ENCODE data around the gene KRTAP10-3.

Gene KRTAP10-3

GRCh38 chr21:44513389-44514217, 45.0 kb downstream of the KRTAP10-3 start:
- no peak overlapping the region for H3K23ac ChIP-seq (ENCODE audit: low read depth, low read length, poor library complexity)
- H3K4ac ChIP-seq (ENCODE audit: low read length) = no peak overlapping the region
- no peak overlapping the region for H2AFZ ChIP-seq (ENCODE audit: low read length)
- no peak overlapping the region for H3K9ac ChIP-seq (ENCODE audit: low read depth, low read length, poor library complexity)
- no CpG with 5 or more reads among the region's 15 CpGs for WGBS, 2 donors (ENCODE audit: extremely low coverage in 2 of 2, insufficient read length in 2 of 2, insufficient replicate concordance in 1 of 2)
- peak overlapping the region; percentile 7 for H3K18ac ChIP-seq (ENCODE audit: low read length)
- H3K4me3 ChIP-seq (ENCODE audit: low read length in 2 of 2) = no peak overlapping the region
- peaks cover 6% of the 10 kb centered on the region for H3K79me1 ChIP-seq (ENCODE audit: low read depth, low read length)
- peak overlapping the region; percentile 35 for H2AK5ac ChIP-seq (ENCODE audit: low read depth, low read length)
- H3K36me3 ChIP-seq (replicated peaks in 1 of 2; ENCODE audit: control insufficient read depth in 2 of 2, insufficient read depth in 2 of 2, low read length in 2 of 2) = peaks cover 0 to 6% of the 10 kb centered on the region in 2 donors
- H3K4me1 ChIP-seq (ENCODE audit: control insufficient read depth in 2 of 2, insufficient read depth in 1 of 2, low read depth in 1 of 2, low read length in 2 of 2) = peaks cover 0 to 6% of the 10 kb centered on the region in 2 donors
- DNase-seq (ENCODE audit: low spot score) = no peak
- no peak overlapping the region for H2BK5ac ChIP-seq (ENCODE audit: low read length)
- H4K91ac ChIP-seq (ENCODE audit: low read depth, low read length, poor library complexity) = no peak overlapping the region
- peaks cover 0 to 3% of the 10 kb centered on the region in 2 donors for H3K9me3 ChIP-seq (replicated peaks in 1 of 2; ENCODE audit: control insufficient read depth in 2 of 2, insufficient read depth in 1 of 2, low read depth in 1 of 2, low read length in 2 of 2)
- H4K8ac ChIP-seq (ENCODE audit: low read depth, low read length) = no peak overlapping the region
- no peak overlapping the region for H2BK120ac ChIP-seq (ENCODE audit: low read depth, low read length)
- no peak overlapping the region for H3K27ac ChIP-seq (replicated peaks; ENCODE audit: low read length)
- no peak overlapping the region for H3K14ac ChIP-seq (ENCODE audit: low read length)
- H2BK15ac ChIP-seq (ENCODE audit: low read length) = peak overlapping the region; percentile 82
- no peak overlapping the region for H2BK12ac ChIP-seq (ENCODE audit: low read length)
- no peaks in the 10 kb centered on the region for H3K27me3 ChIP-seq (ENCODE audit: control insufficient read depth in 3 of 3, insufficient read depth in 3 of 3, low read depth in 1 of 3, low read length in 3 of 3)
- no peak overlapping the region for H3K4me2 ChIP-seq (ENCODE audit: insufficient read depth, low read length, poor library complexity, severe bottlenecking)

- no peak overlapping the region for H3K14ac ChIP-seq (ENCODE audit: low read length)
- no peak overlapping the region for H2AFZ ChIP-seq (ENCODE audit: low read length)
- H2BK5ac ChIP-seq (ENCODE audit: low read length) = no peak overlapping the region
- H2BK15ac ChIP-seq (ENCODE audit: low read length) = peak overlapping the region; percentile 65
- no peak overlapping the region for H3K4me2 ChIP-seq (ENCODE audit: insufficient read depth, low read length, poor library complexity, severe bottlenecking)
- peak overlapping the region; percentile 1 for H4K8ac ChIP-seq (ENCODE audit: low read depth, low read length)
- WGBS, 2 donors (ENCODE audit: extremely low coverage in 2 of 2, insufficient read length in 2 of 2, insufficient replicate concordance in 1 of 2) = no CpG with 5 or more reads among the region's 21 CpGs
- no peak overlapping the region for H3K4ac ChIP-seq (ENCODE audit: low read length)
- peaks cover 0 to 6% of the 10 kb centered on the region in 2 donors for H3K4me1 ChIP-seq (ENCODE audit: control insufficient read depth in 2 of 2, insufficient read depth in 1 of 2, low read depth in 1 of 2, low read length in 2 of 2)
- no peak overlapping the region for H3K4me3 ChIP-seq (ENCODE audit: low read length in 2 of 2)
- no peak overlapping the region for H3K9ac ChIP-seq (ENCODE audit: low read depth, low read length, poor library complexity)
- peak overlapping the region; percentile 50 for H3K23ac ChIP-seq (ENCODE audit: low read depth, low read length, poor library complexity)
- H3K27me3 ChIP-seq (ENCODE audit: control insufficient read depth in 3 of 3, insufficient read depth in 3 of 3, low read depth in 1 of 3, low read length in 3 of 3) = no peaks in the 10 kb centered on the region
- H4K91ac ChIP-seq (ENCODE audit: low read depth, low read length, poor library complexity) = no peak overlapping the region
- H2AK5ac ChIP-seq (ENCODE audit: low read depth, low read length) = peak overlapping the region; percentile 81
- H2BK120ac ChIP-seq (ENCODE audit: low read depth, low read length) = peak overlapping the region; percentile 42
- H3K9me3 ChIP-seq (replicated peaks in 1 of 2; ENCODE audit: control insufficient read depth in 2 of 2, insufficient read depth in 1 of 2, low read depth in 1 of 2, low read length in 2 of 2) = peaks cover 0 to 3% of the 10 kb centered on the region in 2 donors
- no peak overlapping the region for H3K18ac ChIP-seq (ENCODE audit: low read length)
- H3K36me3 ChIP-seq (replicated peaks in 1 of 2; ENCODE audit: control insufficient read depth in 2 of 2, insufficient read depth in 2 of 2, low read length in 2 of 2) = peaks cover 0 to 6% of the 10 kb centered on the region in 2 donors
- peaks cover 6% of the 10 kb centered on the region for H3K79me1 ChIP-seq (ENCODE audit: low read depth, low read length)
- H3K27ac ChIP-seq (replicated peaks; ENCODE audit: low read length) = no peak overlapping the region
- DNase-seq (ENCODE audit: low spot score) = no peak
- no peak overlapping the region for H2BK12ac ChIP-seq (ENCODE audit: low read length)
These were observed 45.9 kb downstream of the KRTAP10-3 start for GRCh38 chr21:44512496-44513388.

DNA sequence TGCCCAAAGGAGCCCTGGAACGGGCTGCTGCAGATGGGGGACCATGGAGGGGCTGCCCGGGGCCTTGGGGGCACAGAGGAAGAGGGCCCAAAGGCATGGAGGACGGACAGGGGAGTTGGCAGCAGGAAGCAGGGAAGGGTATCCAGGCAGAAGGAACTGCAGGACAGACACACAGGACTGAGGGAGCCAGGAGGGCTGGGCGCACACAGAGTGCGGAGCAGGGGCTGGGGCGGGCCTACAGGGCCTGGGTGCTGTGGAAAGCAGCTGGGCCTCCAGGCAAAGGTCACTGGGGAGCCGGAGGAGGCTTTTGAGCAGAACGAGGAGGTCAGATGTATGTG, 46.7 kb downstream of the KRTAP10-3 start:
- no peak overlapping the region for H4K8ac ChIP-seq (ENCODE audit: low read depth, low read length)
- peak overlapping the region; percentile 17 for H3K14ac ChIP-seq (ENCODE audit: low read length)
- DNase-seq (ENCODE audit: low spot score) = no peak
- no peak overlapping the region for H2BK120ac ChIP-seq (ENCODE audit: low read depth, low read length)
- H3K4ac ChIP-seq (ENCODE audit: low read length) = peak overlapping the region; percentile 41
- H3K4me1 ChIP-seq (ENCODE audit: control insufficient read depth in 2 of 2, insufficient read depth in 1 of 2, low read depth in 1 of 2, low read length in 2 of 2) = peaks cover 0 to 6% of the 10 kb centered on the region in 2 donors
- no peak overlapping the region for H2AFZ ChIP-seq (ENCODE audit: low read length)
- H3K4me3 ChIP-seq (ENCODE audit: low read length in 2 of 2) = no peak overlapping the region
- no peak overlapping the region for H2BK15ac ChIP-seq (ENCODE audit: low read length)
- H4K91ac ChIP-seq (ENCODE audit: low read depth, low read length, poor library complexity) = no peak overlapping the region
- H3K27ac ChIP-seq (replicated peaks; ENCODE audit: low read length) = no peak overlapping the region
- H3K9ac ChIP-seq (ENCODE audit: low read depth, low read length, poor library complexity) = no peak overlapping the region
- WGBS, 2 donors (ENCODE audit: extremely low coverage in 2 of 2, insufficient read length in 2 of 2, insufficient replicate concordance in 1 of 2) = no CpG with 5 or more reads among the region's 8 CpGs
- peaks cover 6% of the 10 kb centered on the region for H3K79me1 ChIP-seq (ENCODE audit: low read depth, low read length)
- H3K23ac ChIP-seq (ENCODE audit: low read depth, low read length, poor library complexity) = no peak overlapping the region
- H2BK12ac ChIP-seq (ENCODE audit: low read length) = no peak overlapping the region
- peaks cover 0 to 6% of the 10 kb centered on the region in 2 donors for H3K36me3 ChIP-seq (replicated peaks in 1 of 2; ENCODE audit: control insufficient read depth in 2 of 2, insufficient read depth in 2 of 2, low read length in 2 of 2)
- H3K4me2 ChIP-seq (ENCODE audit: insufficient read depth, low read length, poor library complexity, severe bottlenecking) = no peak overlapping the region
- H3K18ac ChIP-seq (ENCODE audit: low read length) = peak overlapping the region; percentile 8
- no peaks in the 10 kb centered on the region for H3K27me3 ChIP-seq (ENCODE audit: control insufficient read depth in 3 of 3, insufficient read depth in 3 of 3, low read depth in 1 of 3, low read length in 3 of 3)
- peak overlapping the region; percentile 81 for H2AK5ac ChIP-seq (ENCODE audit: low read depth, low read length)
- peaks cover 0 to 3% of the 10 kb centered on the region in 2 donors for H3K9me3 ChIP-seq (replicated peaks in 1 of 2; ENCODE audit: control insufficient read depth in 2 of 2, insufficient read depth in 1 of 2, low read depth in 1 of 2, low read length in 2 of 2)
- no peak overlapping the region for H2BK5ac ChIP-seq (ENCODE audit: low read length)
